GM18858 (cell line): Measurements from ENCODE around the gene MYO1E.

ENCODE experiments used
- ATAC-seq: cut with Tn5 transposase; IDR thresholded peaks from one replicate; pipeline ENCODE4 v1.9.1; 2021; ENCODE audit not compliant: unreplicated experiment

The MYO1E gene

GRCh38 chr15:59322056-59322759, 50.5 kb downstream of the MYO1E start:
- no peak for ATAC-seq

GRCh38 chr15:59321000-59321689, 51.5 kb downstream of the MYO1E start:
- ATAC-seq: no peak

GRCh38 chr15:59317211-59317610, 55.5 kb downstream of the MYO1E start:
- ATAC-seq: no peak

GRCh38 chr15:59315914-59316451, 56.7 kb downstream of the MYO1E start:
- no peak for ATAC-seq

GRCh38 chr15:59313641-59314332, 58.9 kb downstream of the MYO1E start:
- peak; percentile 67 for ATAC-seq

GRCh38 chr15:59312205-59312604, 60.5 kb downstream of the MYO1E start:
- ATAC-seq: no peak

- no peak for ATAC-seq
Measured at GRCh38 chr15:59311195-59311594, 61.5 kb downstream of the MYO1E start.

- no peak for ATAC-seq
Measured at GRCh38 chr15:59309405-59309804, 63.3 kb downstream of the MYO1E start.

GRCh38 chr15:59307165-59307537, 65.5 kb downstream of the MYO1E start:
- ATAC-seq: no peak

GRCh38 chr15:59306520-59307164, 66.0 kb downstream of the MYO1E start:
- ATAC-seq: no peak

GRCh38 chr15:59304807-59305206, 67.9 kb downstream of the MYO1E start:
- no peak for ATAC-seq

- ATAC-seq: no peak
Measured at GRCh38 chr15:59304034-59304795, 68.5 kb downstream of the MYO1E start.

GRCh38 chr15:59303633-59304032, 69.0 kb downstream of the MYO1E start:
- ATAC-seq: no peak

- no peak for ATAC-seq
Measured at GRCh38 chr15:59303136-59303535, 69.5 kb downstream of the MYO1E start.

GRCh38 chr15:59301527-59301926, 71.1 kb downstream of the MYO1E start:
- no peak for ATAC-seq

- no peak for ATAC-seq
Measured at GRCh38 chr15:59300618-59301139, 72.0 kb downstream of the MYO1E start.

- peak; percentile 35 for ATAC-seq
Measured at GRCh38 chr15:59299929-59300617, 72.6 kb downstream of the MYO1E start.

- ATAC-seq: no peak
Measured at GRCh38 chr15:59298854-59299250, 73.8 kb downstream of the MYO1E start.

- peak; percentile 71 for ATAC-seq
Measured at GRCh38 chr15:59298225-59298853, 74.3 kb downstream of the MYO1E start.
